ENCODE results near the gene NFATC2. TPM values are rescaled to one million over a fixed set of nuclear protein-coding genes. Genes with fewer than 3 reads are reported as not detected.
"Not testable (repeated sequence)": the region's sequence is repeated elsewhere in the genome, so short reads cannot be mapped to it uniquely, and the experiment has no call there.

Gene NFATC2
- total RNA-seq, 1 experiment from 2014 or later, result 0.28 TPM

GRCh38 chr20:51540074-51540473, 2.4 kb downstream of the NFATC2 start:
- DNase-seq (ENCODE audit: low spot score), result not testable (repeated sequence)

- DNase-seq (ENCODE audit: low spot score), result no peak
Measured at GRCh38 chr20:51536116-51537069, 6.1 kb downstream of the NFATC2 start.

- no peak for DNase-seq (ENCODE audit: low spot score)
Measured at GRCh38 chr20:51535674-51536073, 6.8 kb downstream of the NFATC2 start.

- no peak for DNase-seq (ENCODE audit: low spot score)
Measured at GRCh38 chr20:51535075-51535386, 7.5 kb downstream of the NFATC2 start.

- DNase-seq (ENCODE audit: low spot score), result peak; percentile 78
Measured at GRCh38 chr20:51533291-51534172, 9.0 kb downstream of the NFATC2 start.

GRCh38 chr20:51532577-51533191, 9.8 kb downstream of the NFATC2 start:
- DNase-seq (ENCODE audit: low spot score), result peak; percentile 44

- no peak for DNase-seq (ENCODE audit: low spot score)
Measured at GRCh38 chr20:51531712-51532456, 10.6 kb downstream of the NFATC2 start.

- DNase-seq (ENCODE audit: low spot score), result peak; percentile 71
Measured at GRCh38 chr20:51531141-51531710, 11.3 kb downstream of the NFATC2 start.

- DNase-seq (ENCODE audit: low spot score), result no peak
Measured at GRCh38 chr20:51529758-51530157, 12.8 kb downstream of the NFATC2 start.

GRCh38 chr20:51529081-51529681, 13.3 kb downstream of the NFATC2 start:
- DNase-seq (ENCODE audit: low spot score), result peak; percentile 30

- DNase-seq (ENCODE audit: low spot score), result no peak
Measured at GRCh38 chr20:51528263-51529027, 14.1 kb downstream of the NFATC2 start.

- no peak for DNase-seq (ENCODE audit: low spot score)
Measured at GRCh38 chr20:51526754-51527153, 15.8 kb downstream of the NFATC2 start.

- DNase-seq (ENCODE audit: low spot score), result no peak
Measured at GRCh38 chr20:51526106-51526470, 16.4 kb downstream of the NFATC2 start.

- no peak for DNase-seq (ENCODE audit: low spot score)
Measured at GRCh38 chr20:51525241-51526105, 17.0 kb downstream of the NFATC2 start.

GRCh38 chr20:51523276-51524013, 19.1 kb downstream of the NFATC2 start:
- no peak for DNase-seq (ENCODE audit: low spot score)

GRCh38 chr20:51522207-51522606, 20.3 kb downstream of the NFATC2 start:
- DNase-seq (ENCODE audit: low spot score), result no peak

- DNase-seq (ENCODE audit: low spot score), result no peak
Measured at GRCh38 chr20:51517839-51518238, 24.7 kb downstream of the NFATC2 start.

- no peak for DNase-seq (ENCODE audit: low spot score)
Measured at GRCh38 chr20:51516855-51517254, 25.7 kb downstream of the NFATC2 start.

Measured in A172 (cell line).